Keratinocyte (primary cell): ENCODE measurements around the gene ROR1.

ENCODE experiments used
- CTCF ChIP-seq, 3 experiments: IDR thresholded peaks in 1 of 3; conservative IDR thresholded peaks in 1 of 3; optimal IDR thresholded peaks in 1 of 3; 2 replicates in 2 of 3; 3 replicates in 1 of 3; pipeline versions ENCODE3 to v1.5.1; 2011; ENCODE audit warnings: low read length in 3 of 3, mild to moderate bottlenecking in 3 of 3, moderate library complexity in 2 of 3, control low read depth in 1 of 3, inconsistent platforms in 1 of 3; ENCODE audit not compliant: insufficient read depth in 2 of 3; ENCODE audit errors: extremely low read depth in 1 of 3
- EZH2 ChIP-seq: IDR thresholded peaks from one replicate; pipeline ENCODE4 v1.6.1; 2012; ENCODE audit warnings: inconsistent platforms, mild to moderate bottlenecking, low read length, moderate library complexity

DNA sequence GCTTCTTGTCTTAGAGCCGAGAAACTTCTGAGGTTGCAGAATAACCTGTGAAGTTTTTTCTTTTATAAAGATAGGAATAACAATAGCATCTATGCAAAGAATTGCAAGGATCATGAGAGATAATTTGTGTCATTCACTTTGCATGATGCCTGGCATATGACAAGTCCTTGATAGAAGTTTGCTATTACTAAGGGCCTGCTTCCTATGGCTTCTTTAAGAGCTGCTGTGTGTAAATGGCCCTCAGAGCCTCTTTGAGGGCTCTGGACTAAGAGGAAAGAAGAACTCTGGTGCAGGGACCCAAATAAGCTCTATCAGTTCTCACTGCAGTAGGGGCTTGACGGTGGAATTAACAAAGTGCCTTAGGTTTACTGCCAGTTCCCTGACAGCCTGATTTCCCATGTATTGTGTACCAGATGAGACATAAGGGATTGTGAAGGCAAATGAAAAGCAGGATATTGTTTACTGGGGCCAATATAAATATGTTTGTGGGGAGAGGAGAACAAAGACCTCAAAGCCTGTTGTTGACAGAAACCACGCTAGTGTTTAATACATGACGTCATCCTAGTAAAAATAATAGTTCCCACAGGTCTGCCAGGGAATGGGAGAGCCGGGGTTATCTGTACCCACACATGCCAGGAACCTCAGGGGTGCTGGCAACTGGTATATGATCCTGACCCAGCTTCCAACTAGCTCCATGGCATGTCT is 298.4 kb downstream of the ROR1 start:
- TF ChIP-seq CTCF (optimal IDR thresholded peaks at IDR 0.05 in 1 of 3, IDR thresholded peaks at IDR 0.05 in 1 of 3, conservative IDR thresholded peaks at IDR 0.05 in 1 of 3; ENCODE audit: extremely low read depth in 1 of 3, insufficient read depth in 2 of 3, low read length in 3 of 3) (no peak), EZH2 (no peak)
